NCI-H2081 treated with DMSO at 0.1 percent for 48 hours (cell line): ENCODE measurements around the gene CABP4.

Experiments used
- DNase-seq: peaks from one replicate; lab custom pipeline; 2025; lab: John Stamatoyannopoulos, UW

CABP4 gene

GRCh38 chr11:67496113-67496512 is 41.0 kb downstream of the CABP4 start:
- DNase-seq: no peak

GRCh38 chr11:67497656-67498291 is 42.6 kb downstream of the CABP4 start:
- no peak for DNase-seq

GRCh38 chr11:67498544-67498972 is 43.4 kb downstream of the CABP4 start:
- DNase-seq: no peak

- DNase-seq: no peak
These were observed 44.8 kb downstream of the CABP4 start for GRCh38 chr11:67499808-67500483.

- DNase-seq: no peak
These were observed 45.3 kb downstream of the CABP4 start for GRCh38 chr11:67500484-67500821.

GRCh38 chr11:67500831-67501715 is 45.9 kb downstream of the CABP4 start:
- no peak for DNase-seq

- no peak for DNase-seq
These were observed 46.7 kb downstream of the CABP4 start for GRCh38 chr11:67501854-67502253.

- DNase-seq: no peak
These were observed 47.3 kb downstream of the CABP4 start for GRCh38 chr11:67502328-67502979.

GRCh38 chr11:67503119-67504004 is 48.2 kb downstream of the CABP4 start:
- no peak for DNase-seq

- no peak for DNase-seq
These were observed 49.1 kb downstream of the CABP4 start for GRCh38 chr11:67504005-67504949.

GRCh38 chr11:67504950-67505581 is 49.9 kb downstream of the CABP4 start, which contains the start of gene PITPNM1:
Gene PITPNM1, minus strand, starts transcription at chr11:67505363. Its CDS starts 1,183 bp downstream, at chr11:67504180.
- DNase-seq: no peak

GRCh38 chr11:67505605-67506396 is 50.6 kb downstream of the CABP4 start:
- peak; percentile 21 for DNase-seq

- no peak for DNase-seq
These were observed 51.4 kb downstream of the CABP4 start for GRCh38 chr11:67506426-67507051.

GRCh38 chr11:67507242-67507863 is 52.2 kb downstream of the CABP4 start:
- no peak for DNase-seq

- peak; percentile 92 for DNase-seq
These were observed 52.8 kb downstream of the CABP4 start, which contains the start of gene CDK2AP2 for GRCh38 chr11:67507864-67508485. Gene CDK2AP2, minus strand, starts transcription at chr11:67508162. Its CDS starts 80 bp downstream, at chr11:67508082.

GRCh38 chr11:67508486-67509121 is 53.5 kb downstream of the CABP4 start:
- peak; percentile 74 for DNase-seq

- no peak for DNase-seq
These were observed 54.8 kb downstream of the CABP4 start for GRCh38 chr11:67510023-67510345.
